Transverse colon (tissue), 4 donors: ENCODE data around the gene TCF19. TPM values are rescaled to one million over a fixed set of nuclear protein-coding genes. Genes with fewer than 3 reads are reported as not detected.
"Not testable (repeated sequence)": the region's sequence is repeated elsewhere in the genome, so short reads cannot be mapped to it uniquely, and the experiment has no call there.

ENCODE experiments used
- DNase-seq: peaks from one replicate; pipeline ENCODE4 v3.0.0-alpha.2; 2019
- H3K27ac ChIP-seq, 4 donors: fragments of 200-600 bp; sonication (generic); 2 replicates each; pipeline ENCODE4 v1.5.1; 2016 to 2018; ENCODE audit warnings: inconsistent platforms in 4 of 4
- H3K27me3 ChIP-seq: fragments of 200-600 bp; sonication (generic); 2 replicates; pipeline ENCODE4 v1.5.1; 2017; ENCODE audit warnings: inconsistent platforms
- H3K36me3 ChIP-seq, 4 donors: fragments of 200-600 bp; sonication (generic); 2 replicates each; pipeline ENCODE4 v1.5.1; 2017 to 2019; ENCODE audit warnings: inconsistent platforms in 4 of 4
- H3K4me1 ChIP-seq, 4 donors: fragments of 200-600 bp; sonication (generic); 2 replicates each; pipeline ENCODE4 v1.5.1; 2017 to 2020; ENCODE audit warnings: inconsistent platforms in 4 of 4
- H3K4me3 ChIP-seq, 4 donors: fragments of 200-600 bp; sonication (generic); 1 replicate in 1 of 4; 2 replicates in 3 of 4; pipeline versions ENCODE4 v1.5.1 to v1.6.1; 2017 to 2019; ENCODE audit warnings: inconsistent platforms in 4 of 4
- H3K9me3 ChIP-seq, 2 donors: fragments of 200-600 bp; sonication (generic); 2 replicates each; pipeline ENCODE4 v1.5.1; 2017 to 2019; ENCODE audit warnings: inconsistent platforms in 2 of 2
- EP300 ChIP-seq: sonication (generic); formaldehyde crosslinking; IDR thresholded peaks from one replicate; pipeline ENCODE4 v1.6.1; 2017; ENCODE audit warnings: antibody characterized with exemption, low read depth
- POLR2A ChIP-seq: fragments of 450-650 bp; IDR thresholded peaks from one replicate; pipeline ENCODE4 v1.6.1; 2016; ENCODE audit warnings: antibody characterized with exemption, mild to moderate bottlenecking, moderate library complexity
- POLR2AphosphoS5 ChIP-seq, 3 donors: sonication (generic); formaldehyde crosslinking; IDR thresholded peaks; one replicate each; pipeline ENCODE4 v1.6.1; 2016; ENCODE audit warnings: antibody characterized with exemption in 3 of 3
- WGBS, 2 donors: methylation state at CpG; one replicate each; pipeline ENCODE4 v1.1.5; 2018; ENCODE audit warnings: low coverage in 1 of 2; 5-methylcytosine and 5-hydroxymethylcytosine counted together
- in situ Hi-C, 4 donors: fragments of 200-750 bp; cut with MboI; loops; one replicate each; pipeline versions ENCODE4 v1.15.0 to v1.15.1; 2017; ENCODE audit warnings: low sequenced_read_pairs in 3 of 4, low pct_ligation_motif_present in 1 of 4, low pct_unique_long_range_greater_than_20kb in 1 of 4
- intact Hi-C: fragments of 100-400 bp; cut with DNase I; formaldehyde crosslinking; loops from one replicate; pipeline ENCODE4 v1.15.1; 2023; ENCODE audit warnings: low total_unique reads
- total RNA-seq, 4 donors: library from RNA; depleted of rRNA; stranded (reverse); fragments of >200 nt; gene quantifications; one replicate each; pipeline ENCODE4 v1.1.0, GENCODE V29; 2016
- TF ChIP-seq, protein P1 (sequence below), 5 experiments: fragments of 200-600 bp in 3 of 5; fragments of 450-650 bp in 2 of 5; sonication (generic) in 3 of 5; IDR thresholded peaks; 1 replicate in 2 of 5; 2 replicates in 3 of 5; pipeline ENCODE4 v1.5.1; 2016 to 2017; ENCODE audit warnings: antibody characterized with exemption in 5 of 5, inconsistent platforms in 3 of 5, mild to moderate bottlenecking in 2 of 5, moderate library complexity in 1 of 5

Gene TCF19
- total RNA-seq, 4 donors from 2014 or later, result 1.6 to 5.2 (median 3.1) TPM

DNA sequence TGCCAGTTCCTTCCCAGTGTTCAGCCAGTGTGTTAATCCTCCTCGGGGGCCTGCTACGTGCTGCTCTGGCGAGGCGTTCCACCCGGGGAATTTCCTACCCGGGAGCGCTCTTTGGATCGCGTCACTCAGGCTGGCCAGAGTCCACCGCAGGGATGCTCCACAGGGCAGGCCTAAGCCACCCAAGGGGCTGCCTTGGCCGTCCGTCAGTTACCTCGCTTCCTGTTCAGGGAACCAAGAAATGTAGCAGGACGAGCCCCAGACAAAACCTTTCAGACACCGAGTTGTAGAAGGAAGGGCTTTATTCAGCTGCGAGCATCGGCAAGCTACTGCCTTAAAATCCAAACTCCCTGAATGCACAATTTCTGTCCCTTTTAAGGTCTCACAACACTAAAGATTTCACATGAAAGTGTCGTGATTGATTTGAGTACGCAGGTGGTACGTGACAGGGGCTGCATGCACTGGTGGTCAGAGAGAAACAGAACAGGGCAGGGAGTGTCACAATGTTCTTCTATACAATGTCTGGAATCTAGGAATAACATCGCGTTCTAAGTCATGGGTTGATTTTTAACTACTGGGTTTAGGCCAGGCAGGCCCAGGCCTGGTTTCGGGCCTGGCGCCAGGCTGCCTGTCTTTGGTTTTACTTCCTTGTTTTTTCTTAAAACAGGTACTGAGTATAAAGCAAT is 27.8 kb downstream of the TCF19 start:
- TF ChIP-seq EP300 (no peak), POLR2AphosphoS5 (IDR thresholded peaks at IDR 0.05) (peak in 2 of 3 donors; percentile 63 to 76), POLR2A (peak; percentile 84)
- TF ChIP-seq, protein P1, sequence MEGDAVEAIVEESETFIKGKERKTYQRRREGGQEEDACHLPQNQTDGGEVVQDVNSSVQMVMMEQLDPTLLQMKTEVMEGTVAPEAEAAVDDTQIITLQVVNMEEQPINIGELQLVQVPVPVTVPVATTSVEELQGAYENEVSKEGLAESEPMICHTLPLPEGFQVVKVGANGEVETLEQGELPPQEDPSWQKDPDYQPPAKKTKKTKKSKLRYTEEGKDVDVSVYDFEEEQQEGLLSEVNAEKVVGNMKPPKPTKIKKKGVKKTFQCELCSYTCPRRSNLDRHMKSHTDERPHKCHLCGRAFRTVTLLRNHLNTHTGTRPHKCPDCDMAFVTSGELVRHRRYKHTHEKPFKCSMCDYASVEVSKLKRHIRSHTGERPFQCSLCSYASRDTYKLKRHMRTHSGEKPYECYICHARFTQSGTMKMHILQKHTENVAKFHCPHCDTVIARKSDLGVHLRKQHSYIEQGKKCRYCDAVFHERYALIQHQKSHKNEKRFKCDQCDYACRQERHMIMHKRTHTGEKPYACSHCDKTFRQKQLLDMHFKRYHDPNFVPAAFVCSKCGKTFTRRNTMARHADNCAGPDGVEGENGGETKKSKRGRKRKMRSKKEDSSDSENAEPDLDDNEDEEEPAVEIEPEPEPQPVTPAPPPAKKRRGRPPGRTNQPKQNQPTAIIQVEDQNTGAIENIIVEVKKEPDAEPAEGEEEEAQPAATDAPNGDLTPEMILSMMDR (IDR thresholded peaks at IDR 0.05), result no peak
- peaks cover 0 to 10% (median 7%) of the 10 kb centered on the region in 4 donors for H3K4me1 ChIP-seq
- in situ Hi-C loops, result no loop called here
- 55 to 57% methylated on average over 9 to 24 of the region's 24 CpGs for WGBS, 2 donors
- peak overlapping the region in 3 of 4 donors; percentile 29 to 47 (median 35) for H3K4me3 ChIP-seq
- H3K27ac ChIP-seq, result peak overlapping the region; percentile 86 to 93 (median 90)
- no peaks in the 10 kb centered on the region for H3K9me3 ChIP-seq
- H3K36me3 ChIP-seq, result no peaks in the 10 kb centered on the region
- DNase-seq, result peak; percentile 81
- intact Hi-C loops, result no loop called here
- H3K27me3 ChIP-seq, result no peaks in the 10 kb centered on the region

DNA sequence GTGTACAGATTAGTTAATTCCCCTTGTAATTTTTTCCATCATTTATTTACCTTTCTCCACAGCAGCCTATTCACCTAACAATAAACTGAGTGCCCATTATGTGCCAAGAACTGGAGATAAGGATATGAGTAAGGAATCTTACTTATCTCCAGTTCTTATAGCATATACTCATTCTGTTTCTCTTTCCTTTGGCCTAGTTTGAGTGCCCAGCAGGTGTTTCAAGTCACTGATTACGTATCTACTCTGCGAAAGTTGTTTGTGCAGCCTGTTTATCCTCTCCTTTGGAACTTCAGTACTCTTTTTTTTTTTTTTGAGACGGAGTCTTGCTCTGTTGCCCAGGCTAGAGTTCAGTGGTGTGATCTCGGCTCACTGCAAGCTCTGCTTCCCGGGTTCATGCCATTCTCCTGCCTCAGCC is 29.4 kb downstream of the TCF19 start:
- Histone ChIP-seq H3K36me3 (no peaks in the 10 kb centered on the region), H3K9me3 (no peaks in the 10 kb centered on the region), H3K27me3 (no peaks in the 10 kb centered on the region), H3K27ac (peak overlapping the region; percentile 86 to 93 (median 90)), H3K4me1 (peaks cover 0 to 10% (median 7%) of the 10 kb centered on the region in 4 donors), H3K4me3 (no peak overlapping the region)
- peak; percentile 34 for TF ChIP-seq POLR2A
- TF ChIP-seq, protein P1 (IDR thresholded peaks at IDR 0.05), result no peak
- peak in 2 of 3 donors; percentile 58 to 76 for TF ChIP-seq POLR2AphosphoS5 (IDR thresholded peaks at IDR 0.05)
- intact Hi-C loops (no loop called here), in situ Hi-C loops (no loop called here)
- WGBS, 2 donors, result 32 to 55% methylated on average over 3 to 5 of the region's 5 CpGs
- DNase-seq, result no peak

DNA sequence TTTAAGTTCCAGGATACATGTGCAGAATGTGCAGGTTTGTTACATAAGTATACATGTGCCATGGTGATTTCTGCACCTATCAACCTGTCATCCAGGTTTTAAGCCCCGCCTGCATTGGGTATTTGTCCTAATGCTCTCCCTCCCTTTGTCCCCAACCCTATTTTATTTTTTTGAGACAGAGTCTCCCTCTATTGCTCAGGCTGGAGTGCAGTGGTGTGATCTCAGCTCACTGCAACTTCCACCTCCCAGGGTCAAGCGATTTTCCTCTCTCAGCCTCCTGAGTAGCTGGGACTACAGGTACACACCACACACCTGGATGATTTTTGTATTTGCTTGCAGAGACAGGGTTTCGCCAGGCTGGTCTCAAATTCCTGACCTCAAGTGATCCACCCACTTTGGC is 30.8 kb downstream of the TCF19 start:
- H3K9me3 ChIP-seq, DNase-seq, H3K36me3 ChIP-seq, H3K27ac ChIP-seq, intact Hi-C loops, H3K27me3 ChIP-seq, in situ Hi-C loops, H3K4me3 ChIP-seq: not testable (repeated sequence)
- peaks cover 0 to 10% (median 7%) of the 10 kb centered on the region in 4 donors for H3K4me1 ChIP-seq
- 80 to 83% methylated on average over 3 of the region's 3 CpGs for WGBS, 2 donors

DNA sequence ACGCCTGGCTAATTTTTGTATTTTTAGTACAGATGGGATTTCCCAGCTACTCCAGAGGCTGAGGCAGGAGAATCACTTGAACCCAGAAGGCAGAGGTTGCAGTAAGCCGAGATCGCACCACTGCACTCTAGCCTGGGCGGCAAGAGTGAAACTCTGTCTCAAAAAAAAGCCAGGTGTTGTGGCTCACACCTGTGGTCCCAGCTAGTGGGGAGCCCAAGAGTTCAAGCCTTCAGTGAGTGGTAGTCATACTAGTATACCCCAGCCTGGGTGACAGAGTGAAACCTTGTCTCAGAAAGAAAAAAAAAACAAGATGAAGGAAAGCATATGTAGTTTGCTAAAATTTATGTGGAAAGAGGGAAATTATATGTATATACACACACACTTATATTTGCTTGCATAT is 32.1 kb downstream of the TCF19 start:
- Histone ChIP-seq H3K27me3 (no peaks in the 10 kb centered on the region), H3K36me3 (no peaks in the 10 kb centered on the region), H3K4me1 (peaks cover 0 to 10% (median 7%) of the 10 kb centered on the region in 4 donors), H3K4me3 (no peak overlapping the region), H3K9me3 (no peaks in the 10 kb centered on the region), H3K27ac (no peak overlapping the region)
- in situ Hi-C loops, result loop anchor here (5.0 to 10.0 kb wide), 5 partner anchors 53 to 177 kb away; partner anchors contain the start of gene PSORS1C2 (in 3 of the 4)
- intact Hi-C loops, result no loop called here
- WGBS, 2 donors, result 70 to 77% methylated on average over 1 to 4 of the region's 4 CpGs
- DNase-seq, result no peak
- no peak for TF ChIP-seq POLR2AphosphoS5 (IDR thresholded peaks at IDR 0.05)
- no peak for TF ChIP-seq POLR2A
- TF ChIP-seq EP300, result no peak
- TF ChIP-seq, protein P1 (IDR thresholded peaks at IDR 0.05), result no peak
